NT2/D1 (cell line): ENCODE results near the gene TAS2R46.

Experiments
- DNase-seq: peaks from one replicate; pipeline ENCODE4 v3.0.0-alpha.2; 2011; ENCODE audit warnings: low read depth, low spot score
- H3K27me3 ChIP-seq: 2 replicates; pipeline ENCODE4 v1.6.0; 2011; ENCODE audit warnings: mild to moderate bottlenecking; ENCODE audit not compliant: insufficient read length, insufficient read depth
- H3K36me3 ChIP-seq: 2 replicates; pipeline ENCODE4 v1.6.1; 2011; ENCODE audit warnings: mild to moderate bottlenecking, low read length, mixed read lengths; ENCODE audit not compliant: insufficient read depth, insufficient read length
- H3K4me1 ChIP-seq: 2 replicates; pipeline ENCODE4 v1.5.1; 2011; ENCODE audit not compliant: insufficient read depth, insufficient read length
- H3K4me3 ChIP-seq: 2 replicates; pipeline ENCODE4 v1.5.1; 2011; ENCODE audit warnings: low read depth; ENCODE audit not compliant: insufficient read length
- H3K9ac ChIP-seq: 2 replicates; pipeline ENCODE4 v1.6.0; 2011; ENCODE audit warnings: low read depth; ENCODE audit not compliant: insufficient read length
- H3K9me3 ChIP-seq: 2 replicates; pipeline ENCODE4 v1.5.1; 2011; ENCODE audit warnings: mild to moderate bottlenecking, low read length; ENCODE audit not compliant: insufficient read depth
- SUZ12 ChIP-seq: IDR thresholded peaks from 2 replicates; pipeline ENCODE4 v1.6.1; 2011; ENCODE audit not compliant: insufficient read length, insufficient read depth; ENCODE audit errors: extremely low read depth
- YY1 ChIP-seq: IDR thresholded peaks from 2 replicates; pipeline ENCODE4 v1.6.1; 2011; ENCODE audit not compliant: insufficient read length, insufficient read depth
- ZNF274 ChIP-seq: IDR thresholded peaks from 2 replicates; pipeline ENCODE4 v1.6.1; 2011; ENCODE audit warnings: mild to moderate bottlenecking, low read depth, low read length

The TAS2R46 gene

GRCh38 chr12:11031307-11031706 lies 30.8 kb downstream of the TAS2R46 start, which contains the start of gene TAS2R31:
Gene TAS2R31, minus strand, starts transcription at chr12:11031407. Its CDS starts 72 bp downstream, at chr12:11031335.
- peaks cover 13% of the 10 kb centered on the region for H3K36me3 ChIP-seq
- no peaks in the 10 kb centered on the region for H3K27me3 ChIP-seq
- H3K4me1 ChIP-seq: no peaks in the 10 kb centered on the region
- no peak for DNase-seq
- H3K9me3 ChIP-seq: peaks cover 5% of the 10 kb centered on the region; the same call in 1 of the 2 replicates
- no peak within 1 kb of the TSS for H3K4me3 ChIP-seq
- TF ChIP-seq ZNF274 (no peak), YY1 (no peak), SUZ12 (no peak)
- H3K9ac ChIP-seq: no peak within 1 kb of the TSS

- Histone ChIP-seq H3K27me3 (no peaks in the 10 kb centered on the region), H3K9ac (no peak overlapping the region), H3K36me3 (peaks cover 16% of the 10 kb centered on the region), H3K4me3 (no peak overlapping the region), H3K4me1 (no peaks in the 10 kb centered on the region), H3K9me3 (no peaks in the 10 kb centered on the region)
- DNase-seq: peak; percentile 66
- no peak for TF ChIP-seq ZNF274
- no peak for TF ChIP-seq YY1
- no peak for TF ChIP-seq SUZ12
Observed at GRCh38 chr12:11026118-11026517, 36.0 kb downstream of the TAS2R46 start.

GRCh38 chr12:11023387-11023786 lies 38.7 kb downstream of the TAS2R46 start:
- DNase-seq: no peak
- TF ChIP-seq ZNF274 (no peak), YY1 (no peak), SUZ12 (no peak)
- H3K4me3 ChIP-seq: no peak overlapping the region
- H3K27me3 ChIP-seq: no peaks in the 10 kb centered on the region
- peaks cover 16% of the 10 kb centered on the region for H3K36me3 ChIP-seq
- no peak overlapping the region for H3K9ac ChIP-seq
- no peaks in the 10 kb centered on the region for H3K4me1 ChIP-seq
- no peaks in the 10 kb centered on the region for H3K9me3 ChIP-seq

- no peak for TF ChIP-seq SUZ12
- TF ChIP-seq YY1: no peak
- TF ChIP-seq ZNF274: no peak
- H3K4me1 ChIP-seq: no peaks in the 10 kb centered on the region
Observed at GRCh38 chr12:11022520-11022919, 39.6 kb downstream of the TAS2R46 start, which contains the start of gene TAS2R19. Gene TAS2R19, minus strand, starts transcription at chr12:11022620. Its CDS starts 49 bp downstream, at chr12:11022571.

GRCh38 chr12:11016937-11017336 lies 45.2 kb downstream of the TAS2R46 start:
- TF ChIP-seq SUZ12: no peak
- TF ChIP-seq YY1: no peak
- TF ChIP-seq ZNF274: no peak
- H3K4me3 ChIP-seq: no peak overlapping the region
- H3K27me3 ChIP-seq: no peaks in the 10 kb centered on the region
- H3K9me3 ChIP-seq: no peaks in the 10 kb centered on the region
- H3K4me1 ChIP-seq: no peaks in the 10 kb centered on the region
- DNase-seq: no peak
- H3K36me3 ChIP-seq: peaks cover 5% of the 10 kb centered on the region
- no peak overlapping the region for H3K9ac ChIP-seq

More at GRCh38 chr12:11022520-11022919, 39.6 kb downstream of the TAS2R46 start, which contains the start of gene TAS2R19:
- Histone ChIP-seq H3K36me3 (peaks cover 13% of the 10 kb centered on the region), H3K9me3 (no peaks in the 10 kb centered on the region), H3K4me3 (no peak within 1 kb of the TSS), H3K27me3 (no peaks in the 10 kb centered on the region), H3K9ac (no peak within 1 kb of the TSS)
- DNase-seq: no peak

GRCh38 chr12:11015775-11016430 lies 46.2 kb downstream of the TAS2R46 start:
- Histone ChIP-seq H3K27me3 (no peaks in the 10 kb centered on the region), H3K9ac (no peak overlapping the region), H3K4me3 (no peak overlapping the region), H3K36me3 (peaks cover 5% of the 10 kb centered on the region), H3K9me3 (no peaks in the 10 kb centered on the region), H3K4me1 (no peaks in the 10 kb centered on the region)
- TF ChIP-seq SUZ12 (no peak), YY1 (no peak), ZNF274 (no peak)
- DNase-seq: no peak

- H3K4me1 ChIP-seq: no peaks in the 10 kb centered on the region
- no peaks in the 10 kb centered on the region for H3K9me3 ChIP-seq
- no peaks in the 10 kb centered on the region for H3K27me3 ChIP-seq
- no peak overlapping the region for H3K9ac ChIP-seq
- TF ChIP-seq ZNF274 (no peak), SUZ12 (no peak), YY1 (no peak)
- no peak overlapping the region for H3K4me3 ChIP-seq
- no peak for DNase-seq
- H3K36me3 ChIP-seq: peaks cover 5% of the 10 kb centered on the region
Observed at GRCh38 chr12:11014234-11014633, 47.9 kb downstream of the TAS2R46 start.
